SK-N-SH (cell line): Measurements from ENCODE around the gene FAM168A. TPM values are rescaled to one million over a fixed set of nuclear protein-coding genes. Genes with fewer than 3 reads are reported as not detected.
"Not testable (repeated sequence)": the region's sequence is repeated elsewhere in the genome, so short reads cannot be mapped to it uniquely, and the experiment has no call there.

Source experiments
- CTCF ChIA-PET: fragments of 300-600, 350-600 bp; formaldehyde crosslinking; extraction: SDS; loops from one replicate; lab custom pipeline; 2021; lab: Yijun Ruan, JAX
- POLR2A ChIA-PET: fragments of 350-600 bp; sonication (Branson Sonifier 250); formaldehyde crosslinking; extraction: SDS; loops from one replicate; lab custom pipeline; 2020; ENCODE audit warnings: antibody characterized with exemption, inconsistent platforms; lab: Yijun Ruan, JAX
- DNase-seq: peaks from one replicate; pipeline ENCODE4 v3.0.0; 2012
- H2AFZ ChIP-seq: fragments of 200-600 bp; sonication (generic); 2 replicates; pipeline ENCODE4 v1.8.1; 2016; ENCODE audit warnings: antibody characterized with exemption, mild to moderate bottlenecking, low read depth
- H3F3A ChIP-seq: fragments of 200-600 bp; sonication (generic); replicated peaks from 2 replicates; pipeline ENCODE3; 2016; ENCODE audit warnings: antibody characterized with exemption, mild to moderate bottlenecking; ENCODE audit not compliant: insufficient read depth
- H3K27ac ChIP-seq, 2 experiments: fragments of 200-500 bp in 1 of 2; fragments of 200-600 bp in 1 of 2; sonication (Bioruptor generic) in 1 of 2; sonication (generic), shearing (Covaris generic) in 1 of 2; 2 replicates each; pipeline versions ENCODE4 v1.5.1 to v1.6.1; 2014 to 2016; ENCODE audit warnings: low read depth in 2 of 2, inconsistent platforms in 1 of 2, low read length in 1 of 2, mild to moderate bottlenecking in 1 of 2, mixed read lengths in 1 of 2
- H3K27me3 ChIP-seq: fragments of 200-600 bp; sonication (generic), shearing (Covaris generic); 2 replicates; pipeline ENCODE4 v1.6.1; 2016; ENCODE audit warnings: mixed run types; ENCODE audit not compliant: insufficient read depth
- H3K36me3 ChIP-seq, 2 experiments: fragments of 200-500 bp in 1 of 2; fragments of 200-600 bp in 1 of 2; sonication (Bioruptor generic) in 1 of 2; sonication (generic) in 1 of 2; replicated peaks in 1 of 2; 2 replicates each; pipeline versions ENCODE3 to v1.5.1; 2014 to 2016; ENCODE audit warnings: low read length in 1 of 2, mild to moderate bottlenecking in 1 of 2; ENCODE audit not compliant: insufficient read depth in 2 of 2, control insufficient read depth in 1 of 2
- H3K4me1 ChIP-seq, 2 experiments: fragments of 200-500 bp in 1 of 2; fragments of 200-600 bp in 1 of 2; sonication (Bioruptor generic) in 1 of 2; sonication (generic), shearing (Covaris generic) in 1 of 2; 2 replicates each; pipeline versions ENCODE4 v1.5.1 to v1.6.1; 2014 to 2016; ENCODE audit warnings: low read depth in 1 of 2, low read length in 1 of 2, mixed run types in 1 of 2; ENCODE audit not compliant: insufficient read depth in 2 of 2, control insufficient read depth in 1 of 2
- H3K4me2 ChIP-seq: fragments of 200-600 bp; sonication (generic), shearing (Covaris generic); 2 replicates; pipeline ENCODE4 v1.6.1; 2017; ENCODE audit warnings: mixed run types
- H3K4me3 ChIP-seq, 2 experiments: fragments of 200-500 bp in 1 of 2; fragments of 200-600 bp in 1 of 2; sonication (Bioruptor generic) in 1 of 2; sonication (generic), shearing (Covaris generic) in 1 of 2; 2 replicates each; pipeline versions ENCODE4 v1.5.1 to v1.8.1; 2014 to 2016; ENCODE audit warnings: low read depth in 2 of 2, inconsistent platforms in 1 of 2, low read length in 1 of 2, mild to moderate bottlenecking in 1 of 2, mixed read lengths in 1 of 2, moderate library complexity in 1 of 2
- H3K79me2 ChIP-seq: fragments of 200-600 bp; sonication (generic); 2 replicates; pipeline ENCODE4 v1.8.1; 2017; ENCODE audit warnings: mild to moderate bottlenecking; ENCODE audit not compliant: insufficient read depth
- H3K9ac ChIP-seq: fragments of 200-600 bp; sonication (generic); 2 replicates; pipeline ENCODE4 v1.6.1; 2017; ENCODE audit warnings: mixed run types
- H3K9me2 ChIP-seq: fragments of 200-600 bp; sonication (generic); 2 replicates; pipeline ENCODE4 v1.6.1; 2017; ENCODE audit warnings: mixed run types
- H3K9me3 ChIP-seq: fragments of 200-600 bp; sonication (generic); 2 replicates; pipeline ENCODE4 v1.6.1; 2017; ENCODE audit warnings: mixed run types, mild to moderate bottlenecking, moderate library complexity
- H4K20me1 ChIP-seq: fragments of 200-600 bp; sonication (generic); 2 replicates; pipeline ENCODE4 v1.6.1; 2017; ENCODE audit warnings: mild to moderate bottlenecking, mixed run types; ENCODE audit not compliant: insufficient read depth
- CHD2 ChIP-seq: fragments of 150-350 bp; IDR thresholded peaks from 2 replicates; pipeline ENCODE4 v1.6.1; 2018; ENCODE audit warnings: low read length; ENCODE audit not compliant: partially characterized antibody
- EP300 ChIP-seq, 2 experiments: IDR thresholded peaks; 2 replicates each; pipeline versions ENCODE4 v1.4.0 to v1.6.1; 2012; ENCODE audit warnings: borderline replicate concordance in 1 of 2, low read depth in 1 of 2, low read length in 1 of 2
- EZH2phosphoT487 ChIP-seq: fragments of 200-600 bp; sonication (generic); IDR thresholded peaks from 2 replicates; pipeline ENCODE4 v1.6.1; 2017; ENCODE audit warnings: low read depth, mixed run types, mild to moderate bottlenecking, antibody characterized with exemption, moderate library complexity, borderline replicate concordance
- FOXM1 ChIP-seq: IDR thresholded peaks from 2 replicates; pipeline ENCODE4 v1.4.0; 2012; ENCODE audit warnings: low read depth, mild to moderate bottlenecking
- GATA2 ChIP-seq: sonication (generic); formaldehyde crosslinking; IDR thresholded peaks from 2 replicates; pipeline ENCODE4 v1.5.0; 2020; ENCODE audit warnings: mild to moderate bottlenecking, missing genetic modification reagents
- IRF3 ChIP-seq: fragments of 150-350 bp; IDR thresholded peaks from 2 replicates; pipeline ENCODE4 v1.6.1; 2016; ENCODE audit warnings: mild to moderate bottlenecking, low read depth, low read length
- JUND ChIP-seq: IDR thresholded peaks from 2 replicates; pipeline ENCODE4 v1.4.0; 2012
- MEF2A ChIP-seq: IDR thresholded peaks from 2 replicates; pipeline ENCODE4 v1.4.0; 2012; ENCODE audit warnings: low read depth, borderline replicate concordance
- MXI1 ChIP-seq: IDR thresholded peaks from 2 replicates; pipeline ENCODE4 v1.6.1; 2012; ENCODE audit warnings: mild to moderate bottlenecking, low read depth, low read length, improper control_type of control experiment
- NFIC ChIP-seq: IDR thresholded peaks from 2 replicates; pipeline ENCODE4 v1.4.0; 2012; ENCODE audit warnings: borderline replicate concordance
- NRF1 ChIP-seq: IDR thresholded peaks from 2 replicates; pipeline ENCODE4 v1.6.1; 2012; ENCODE audit warnings: low read depth, mild to moderate bottlenecking, low read length
- POLR2AphosphoS5 ChIP-seq: IDR thresholded peaks from 2 replicates; pipeline ENCODE4 v1.6.1; 2012; ENCODE audit warnings: low read depth, low read length
- TCF12 ChIP-seq: IDR thresholded peaks from 2 replicates; pipeline ENCODE4 v1.4.0; 2012
- WGBS: methylation state at CpG from one replicate; pipeline ENCODE4 v1.1.6; 2017; ENCODE audit warnings: low lambda C conversion rate; 5-methylcytosine and 5-hydroxymethylcytosine counted together
- polyA plus RNA-seq, 3 experiments: library from polyadenylated mRNA; depleted of rRNA; stranded (reverse); fragments of >200 nt; gene quantifications; 2 replicates each; pipeline ENCODE4 v1.2.3, GENCODE V29; 2012

FAM168A gene
- polyA plus RNA-seq, 1 of the 3 experiments (the other 2 are of a cell fraction), result 17.8 TPM

GRCh38 chr11:73584831-73585230, 13.1 kb downstream of the FAM168A start:
- TF ChIP-seq NFIC (no peak), EZH2phosphoT487 (no peak), EP300 (IDR thresholded peaks at IDR 0.05; ENCODE audit: borderline replicate concordance in 1 of 2, low read depth in 1 of 2, low read length in 1 of 2) (no peak), JUND (no peak), TCF12 (no peak), GATA2 (no peak), IRF3 (no peak), FOXM1 (no peak), MEF2A (no peak), MXI1 (no peak), CHD2 (no peak), POLR2AphosphoS5 (no peak)
- H4K20me1 ChIP-seq, result peaks cover 19% of the 10 kb centered on the region
- no peak overlapping the region for H3K9ac ChIP-seq
- H3K4me3 ChIP-seq, result no peak overlapping the region
- H3K4me2 ChIP-seq, result no peak overlapping the region
- H3K27me3 ChIP-seq, result no peaks in the 10 kb centered on the region
- CTCF ChIA-PET, result interaction anchor here (0.8 kb wide), 1 partner anchor 9 kb away, joined by 3 read pairs; no protein-coding TSS in a partner anchor
- H2AFZ ChIP-seq, result no peak overlapping the region
- H3K9me2 ChIP-seq, result no peaks in the 10 kb centered on the region
- H3K27ac ChIP-seq, result no peak overlapping the region
- no peak for DNase-seq
- peaks cover 87% of the 10 kb centered on the region for H3K79me2 ChIP-seq
- 99% methylated on average over 3 of the region's 3 CpGs for WGBS
- H3K4me1 ChIP-seq, result no peaks in the 10 kb centered on the region; a peak in 1 of 4 replicates
- H3K9me3 ChIP-seq, result no peaks in the 10 kb centered on the region
- POLR2A ChIA-PET, result no interaction called here
- H3F3A ChIP-seq, result peaks cover 15% of the 10 kb centered on the region
- peaks cover 0 to 7% of the 10 kb centered on the region in 2 experiments for H3K36me3 ChIP-seq

- peaks cover 16% of the 10 kb centered on the region for H4K20me1 ChIP-seq
- H3F3A ChIP-seq, result peaks cover 18% of the 10 kb centered on the region
- H3K27ac ChIP-seq, result no peak overlapping the region
- H3K9me2 ChIP-seq, result no peaks in the 10 kb centered on the region
- no peak overlapping the region for H2AFZ ChIP-seq
- WGBS, result 99% methylated on average over 3 of the region's 3 CpGs
- TF ChIP-seq NRF1 (no peak), FOXM1 (no peak), CHD2 (no peak)
- no peak overlapping the region for H3K4me2 ChIP-seq
- peaks cover 0 to 15% of the 10 kb centered on the region in 2 experiments for H3K36me3 ChIP-seq
- DNase-seq, result no peak
- CTCF ChIA-PET, result no interaction called here
- peaks cover 67% of the 10 kb centered on the region for H3K79me2 ChIP-seq
- H3K4me1 ChIP-seq, result peaks cover 5 to 11% of the 10 kb centered on the region in 2 experiments; a peak in 2 of 4 replicates
- POLR2A ChIA-PET, result no interaction called here
- H3K4me3 ChIP-seq, result no peak overlapping the region
- H3K9me3 ChIP-seq, result no peaks in the 10 kb centered on the region
- H3K9ac ChIP-seq, result no peak overlapping the region
- H3K27me3 ChIP-seq, result no peaks in the 10 kb centered on the region
Observed at GRCh38 chr11:73582653-73583052, 15.3 kb downstream of the FAM168A start.

DNA sequence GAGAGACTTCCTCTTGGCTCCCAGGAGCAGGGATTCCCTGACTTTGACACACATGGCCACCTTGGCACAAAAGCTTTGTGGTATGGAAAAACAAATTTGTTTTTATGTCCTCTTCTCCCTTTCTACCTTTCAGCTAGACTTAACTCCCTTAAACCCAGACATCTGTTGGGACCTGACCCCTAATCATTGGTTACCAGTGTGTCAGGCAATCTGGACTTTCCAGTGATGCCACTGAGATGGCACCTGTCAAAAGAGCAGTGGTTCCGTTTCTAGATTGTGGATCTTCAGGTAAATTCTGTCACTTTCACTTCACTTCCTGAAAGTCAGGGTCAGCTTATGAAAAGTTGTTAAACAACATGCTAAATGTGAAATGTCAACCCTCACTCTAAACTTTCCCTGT, 17.2 kb downstream of the FAM168A start:
- H3K9me3 ChIP-seq, POLR2A ChIA-PET, H3K27ac ChIP-seq, H3K9ac ChIP-seq, H3K4me2 ChIP-seq, DNase-seq, H4K20me1 ChIP-seq, H2AFZ ChIP-seq, H3K27me3 ChIP-seq, H3K4me3 ChIP-seq, H3K9me2 ChIP-seq: not testable (repeated sequence)
- H3K79me2 ChIP-seq, result peaks cover 60% of the 10 kb centered on the region
- peaks cover 10 to 18% of the 10 kb centered on the region in 2 experiments; a peak in 2 of 4 replicates for H3K4me1 ChIP-seq
- CTCF ChIA-PET, result interaction anchor here (1.1 to 1.5 kb wide), 2 partner anchors 9 to 34 kb away, joined by 3 read pairs; no protein-coding TSS in a partner anchor
- H3K36me3 ChIP-seq, result peaks cover 0 to 15% of the 10 kb centered on the region in 2 experiments
- H3F3A ChIP-seq, result peaks cover 13% of the 10 kb centered on the region
- 100% methylated on average over 1 of the region's 1 CpG for WGBS
